Endothelial cell of coronary artery (primary cell): Measurements from ENCODE around the gene TWIST2. TPM values are rescaled to one million over a fixed set of nuclear protein-coding genes. Genes with fewer than 3 reads are reported as not detected.

ENCODE experiments used
- total RNA-seq: library from RNA; depleted of rRNA; stranded (reverse); fragments of >200 nt; gene quantifications from 2 replicates; pipeline ENCODE4 v1.2.3, GENCODE V29; 2014

The TWIST2 gene
- 1.6 and 7.1 TPM in 2 replicates for total RNA-seq

GRCh38 chr2:238847841-238848690 lies at the start of gene TWIST2:
TWIST2 (plus strand) TSS chr2:238848085; CDS start chr2:238848216, 131 bp downstream.

